Neural cell (in vitro differentiated cells): Measurements from ENCODE around the gene LHB. TPM values are rescaled to one million over a fixed set of nuclear protein-coding genes. Genes with fewer than 3 reads are reported as not detected.
A peak's percentile ranks its signal among the peaks of the same experiment; 100 is the strongest.
"Not testable (repeated sequence)": the region's sequence is repeated elsewhere in the genome, so short reads cannot be mapped to it uniquely, and the experiment has no call there.

Experiments used
- H2AFZ ChIP-seq: fragments of 200-600, 300-800 bp; sonication (generic), shearing (Covaris generic); 2 replicates; pipeline ENCODE4 v1.6.0; 2014; ENCODE audit warnings: low read depth, mild to moderate bottlenecking, antibody characterized with exemption, low read length, moderate library complexity
- H3F3A ChIP-seq: fragments of 200-600 bp; shearing (Covaris generic); 2 replicates; pipeline ENCODE4 v1.6.1; 2016; ENCODE audit warnings: mild to moderate bottlenecking, moderate library complexity, mixed read lengths, antibody characterized with exemption, low read length; ENCODE audit not compliant: insufficient read depth, poor library complexity, severe bottlenecking
- H3K27ac ChIP-seq: fragments of 200-600, 300-800 bp; sonication (generic), shearing (Covaris generic); 2 replicates; pipeline ENCODE4 v1.5.1; 2014; ENCODE audit warnings: mild to moderate bottlenecking, low read length, moderate library complexity
- H3K27me3 ChIP-seq: fragments of 300-800, 200-600 bp; sonication (generic), shearing (Covaris generic); 2 replicates; pipeline ENCODE4 v1.6.0; 2014; ENCODE audit warnings: mild to moderate bottlenecking, low read depth, low read length, moderate library complexity; ENCODE audit not compliant: insufficient read depth
- H3K36me3 ChIP-seq: fragments of 300-800, 200-600 bp; sonication (generic), shearing (Covaris generic); 2 replicates; pipeline ENCODE4 v1.5.1; 2014; ENCODE audit warnings: mild to moderate bottlenecking, antibody characterized with exemption, low read length, moderate library complexity; ENCODE audit not compliant: insufficient read depth
- H3K4me2 ChIP-seq: fragments of 300-800, 200-600 bp; sonication (generic), shearing (Covaris generic); 2 replicates; pipeline ENCODE4 v1.6.0; 2014; ENCODE audit warnings: mild to moderate bottlenecking, low read length
- H3K4me3 ChIP-seq: fragments of 300-800, 200-600 bp; sonication (generic), shearing (Covaris generic); 2 replicates; pipeline ENCODE4 v1.5.1; 2014; ENCODE audit warnings: mild to moderate bottlenecking, low read length, moderate library complexity
- H3K79me2 ChIP-seq: fragments of 200-600 bp; shearing (Covaris generic); replicated peaks from 2 replicates; pipeline ENCODE4 v1.6.0; 2014; ENCODE audit warnings: mild to moderate bottlenecking, low read length, moderate library complexity; ENCODE audit not compliant: insufficient read depth
- H3K9ac ChIP-seq: fragments of 300-800, 200-600 bp; sonication (generic), shearing (Covaris generic); 2 replicates; pipeline ENCODE4 v1.6.1; 2016; ENCODE audit warnings: mild to moderate bottlenecking, low read length, mixed read lengths
- H3K9me2 ChIP-seq: fragments of 200-600 bp; shearing (Covaris generic); 2 replicates; pipeline ENCODE4 v1.6.1; 2016; ENCODE audit warnings: mild to moderate bottlenecking, low read length, mixed read lengths; ENCODE audit not compliant: insufficient read depth
- H3K9me3 ChIP-seq: fragments of 200-600, 300-800 bp; sonication (generic), shearing (Covaris generic); 2 replicates; pipeline ENCODE4 v1.6.1; 2016; ENCODE audit warnings: mild to moderate bottlenecking, mixed run types, low read length, moderate library complexity, mixed read lengths
- H4K20me1 ChIP-seq: fragments of 200-600 bp; shearing (Covaris generic); 2 replicates; pipeline ENCODE4 v1.6.1; 2016; ENCODE audit warnings: mild to moderate bottlenecking, mixed run types; ENCODE audit not compliant: insufficient read depth
- EZH2 ChIP-seq: fragments of 200-600, 300-800 bp; shearing (Covaris generic), sonication (generic); IDR thresholded peaks from 2 replicates; pipeline ENCODE4 v1.6.1; 2014; ENCODE audit warnings: antibody characterized with exemption, low read length, borderline replicate concordance, mild to moderate bottlenecking; ENCODE audit not compliant: insufficient read depth, poor library complexity, severe bottlenecking
- MXI1 ChIP-seq: fragments of 450-650 bp; conservative IDR thresholded peaks from 2 replicates; pipeline ENCODE4 v1.6.1; 2014; ENCODE audit warnings: antibody characterized with exemption, mild to moderate bottlenecking; ENCODE audit not compliant: poor library complexity, severe bottlenecking
- POLR2AphosphoS5 ChIP-seq: IDR thresholded peaks from 2 replicates; pipeline ENCODE4 v1.6.1; 2012
- RAD21 ChIP-seq: fragments of 450-650 bp; conservative IDR thresholded peaks from 2 replicates; pipeline ENCODE4 v1.6.1; 2014; ENCODE audit warnings: antibody characterized with exemption, mild to moderate bottlenecking, moderate library complexity
- SMC3 ChIP-seq: fragments of 450-650 bp; conservative IDR thresholded peaks from 2 replicates; pipeline ENCODE4 v1.6.1; 2014; ENCODE audit warnings: antibody characterized with exemption, mild to moderate bottlenecking, moderate library complexity; ENCODE audit not compliant: poor library complexity
- polyA plus RNA-seq: library from polyadenylated mRNA; depleted of rRNA; stranded (reverse); fragments of >200 nt; gene quantifications from 2 replicates; pipeline ENCODE4 v1.2.3, GENCODE V29; 2014
- TF ChIP-seq, protein P1 (sequence below): fragments of 450-650 bp; IDR thresholded peaks from 2 replicates; pipeline ENCODE4 v1.5.1; 2014; ENCODE audit warnings: antibody characterized with exemption, mild to moderate bottlenecking, moderate library complexity; ENCODE audit not compliant: poor library complexity, severe bottlenecking
- TF ChIP-seq, protein P2 (sequence below): IDR thresholded peaks from 2 replicates; pipeline ENCODE4 v1.6.1; 2012; ENCODE audit warnings: borderline replicate concordance

The LHB gene
- polyA plus RNA-seq, 1 donor from 2014 or later: not detected

DNA sequence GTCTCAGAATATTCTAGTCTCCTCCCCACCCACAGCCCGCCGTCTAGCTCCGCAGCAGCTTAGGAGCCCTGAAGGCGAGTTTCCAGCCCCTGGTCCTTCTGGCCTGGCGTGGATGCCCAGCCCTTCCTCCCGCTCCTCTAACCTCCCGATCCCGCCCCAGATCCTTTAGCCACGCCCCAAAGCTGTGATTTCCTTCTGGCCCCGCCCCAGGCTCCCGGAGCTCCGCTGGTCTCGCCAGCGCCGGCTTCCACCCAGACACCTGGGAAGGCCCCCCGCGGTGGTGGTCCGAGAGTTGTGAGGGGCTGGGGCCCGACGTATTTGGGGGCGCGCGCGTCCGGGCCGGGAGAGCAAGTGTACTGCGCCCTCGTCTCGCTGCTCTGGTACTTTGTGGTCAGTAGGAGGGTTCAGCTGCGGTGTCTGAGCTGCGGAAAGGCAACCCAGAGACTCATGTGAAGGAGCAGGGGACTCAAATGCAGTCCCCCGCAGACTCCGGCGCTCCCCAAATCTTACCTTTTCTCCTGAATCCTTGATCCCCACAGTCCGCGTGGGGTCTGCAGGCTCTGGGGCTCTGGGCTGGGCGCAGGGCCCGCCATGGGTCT lies 40.8 kb upstream of the LHB start, which contains the start of gene CGB7:
TSS of gene CGB7 (minus strand) at position 114 of the 599 bp plus-strand sequence. CDS start 2,374 bp downstream, outside the sequence.
- H3K79me2 ChIP-seq: no peaks in the 10 kb centered on the region
- no peak within 1 kb of the TSS for H3K9ac ChIP-seq
- H2AFZ ChIP-seq: no peak within 1 kb of the TSS

DNA sequence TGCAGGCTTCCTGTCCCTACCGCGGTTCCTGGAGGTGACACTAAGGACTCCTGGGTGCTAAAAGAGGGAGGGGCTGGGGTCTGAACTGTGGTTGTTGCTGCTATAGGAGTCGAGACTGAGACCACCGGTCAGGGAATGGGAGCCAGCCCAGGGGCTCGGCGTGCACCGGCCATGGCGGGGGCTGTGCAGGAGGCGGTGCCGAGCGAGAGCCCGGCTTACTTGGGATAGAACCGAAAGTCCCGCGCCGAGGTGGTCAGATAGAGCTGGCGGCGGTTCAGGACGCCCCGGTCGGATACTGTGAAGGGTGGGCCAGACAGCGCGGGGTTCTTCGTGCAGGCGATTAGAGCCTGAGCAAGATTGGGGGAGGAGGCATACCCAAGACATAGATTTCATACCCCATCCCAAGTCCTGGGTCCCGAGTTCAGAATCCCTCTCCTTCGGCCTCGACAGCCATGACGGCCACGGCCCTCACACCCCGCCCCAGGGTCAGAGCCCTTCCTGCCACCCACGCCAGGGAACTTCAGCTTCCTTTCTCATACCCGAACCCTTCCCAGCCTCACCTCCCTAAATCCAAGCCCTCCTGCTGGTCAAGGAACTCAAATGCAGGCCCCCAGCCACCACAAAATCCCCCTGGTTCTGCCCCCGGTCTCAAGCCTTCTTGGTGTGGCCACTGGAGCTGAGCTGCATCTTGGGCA lies 40.2 kb upstream of the LHB start:
- H3K79me2 ChIP-seq, H3K4me2 ChIP-seq, H2AFZ ChIP-seq, H4K20me1 ChIP-seq, H3K9me3 ChIP-seq, H3K27ac ChIP-seq, H3K9me2 ChIP-seq, H3F3A ChIP-seq, H3K9ac ChIP-seq, H3K36me3 ChIP-seq: not testable (repeated sequence)
- H3K4me3 ChIP-seq: peak overlapping the region; percentile 58
- peaks cover 32% of the 10 kb centered on the region for H3K27me3 ChIP-seq

More for the DNA sequence above, 40.8 kb upstream of the LHB start, which contains the start of gene CGB7:
- Histone ChIP-seq H3K9me3 (no peaks in the 10 kb centered on the region), H3K4me3 (peak within 1 kb of the TSS; percentile 58), H3K27me3 (peaks cover 32% of the 10 kb centered on the region), H3K9me2 (no peaks in the 10 kb centered on the region), H3K36me3 (no peaks in the 10 kb centered on the region), H4K20me1 (no peaks in the 10 kb centered on the region), H3K27ac (no peak within 1 kb of the TSS), H3F3A (no peaks in the 10 kb centered on the region), H3K4me2 (no peak within 1 kb of the TSS)
- TF ChIP-seq POLR2AphosphoS5 (no peak), MXI1 (no peak), RAD21 (no peak), EZH2 (no peak), SMC3 (no peak)
- TF ChIP-seq, protein P1, sequence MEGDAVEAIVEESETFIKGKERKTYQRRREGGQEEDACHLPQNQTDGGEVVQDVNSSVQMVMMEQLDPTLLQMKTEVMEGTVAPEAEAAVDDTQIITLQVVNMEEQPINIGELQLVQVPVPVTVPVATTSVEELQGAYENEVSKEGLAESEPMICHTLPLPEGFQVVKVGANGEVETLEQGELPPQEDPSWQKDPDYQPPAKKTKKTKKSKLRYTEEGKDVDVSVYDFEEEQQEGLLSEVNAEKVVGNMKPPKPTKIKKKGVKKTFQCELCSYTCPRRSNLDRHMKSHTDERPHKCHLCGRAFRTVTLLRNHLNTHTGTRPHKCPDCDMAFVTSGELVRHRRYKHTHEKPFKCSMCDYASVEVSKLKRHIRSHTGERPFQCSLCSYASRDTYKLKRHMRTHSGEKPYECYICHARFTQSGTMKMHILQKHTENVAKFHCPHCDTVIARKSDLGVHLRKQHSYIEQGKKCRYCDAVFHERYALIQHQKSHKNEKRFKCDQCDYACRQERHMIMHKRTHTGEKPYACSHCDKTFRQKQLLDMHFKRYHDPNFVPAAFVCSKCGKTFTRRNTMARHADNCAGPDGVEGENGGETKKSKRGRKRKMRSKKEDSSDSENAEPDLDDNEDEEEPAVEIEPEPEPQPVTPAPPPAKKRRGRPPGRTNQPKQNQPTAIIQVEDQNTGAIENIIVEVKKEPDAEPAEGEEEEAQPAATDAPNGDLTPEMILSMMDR: no peak
- TF ChIP-seq, protein P2, sequence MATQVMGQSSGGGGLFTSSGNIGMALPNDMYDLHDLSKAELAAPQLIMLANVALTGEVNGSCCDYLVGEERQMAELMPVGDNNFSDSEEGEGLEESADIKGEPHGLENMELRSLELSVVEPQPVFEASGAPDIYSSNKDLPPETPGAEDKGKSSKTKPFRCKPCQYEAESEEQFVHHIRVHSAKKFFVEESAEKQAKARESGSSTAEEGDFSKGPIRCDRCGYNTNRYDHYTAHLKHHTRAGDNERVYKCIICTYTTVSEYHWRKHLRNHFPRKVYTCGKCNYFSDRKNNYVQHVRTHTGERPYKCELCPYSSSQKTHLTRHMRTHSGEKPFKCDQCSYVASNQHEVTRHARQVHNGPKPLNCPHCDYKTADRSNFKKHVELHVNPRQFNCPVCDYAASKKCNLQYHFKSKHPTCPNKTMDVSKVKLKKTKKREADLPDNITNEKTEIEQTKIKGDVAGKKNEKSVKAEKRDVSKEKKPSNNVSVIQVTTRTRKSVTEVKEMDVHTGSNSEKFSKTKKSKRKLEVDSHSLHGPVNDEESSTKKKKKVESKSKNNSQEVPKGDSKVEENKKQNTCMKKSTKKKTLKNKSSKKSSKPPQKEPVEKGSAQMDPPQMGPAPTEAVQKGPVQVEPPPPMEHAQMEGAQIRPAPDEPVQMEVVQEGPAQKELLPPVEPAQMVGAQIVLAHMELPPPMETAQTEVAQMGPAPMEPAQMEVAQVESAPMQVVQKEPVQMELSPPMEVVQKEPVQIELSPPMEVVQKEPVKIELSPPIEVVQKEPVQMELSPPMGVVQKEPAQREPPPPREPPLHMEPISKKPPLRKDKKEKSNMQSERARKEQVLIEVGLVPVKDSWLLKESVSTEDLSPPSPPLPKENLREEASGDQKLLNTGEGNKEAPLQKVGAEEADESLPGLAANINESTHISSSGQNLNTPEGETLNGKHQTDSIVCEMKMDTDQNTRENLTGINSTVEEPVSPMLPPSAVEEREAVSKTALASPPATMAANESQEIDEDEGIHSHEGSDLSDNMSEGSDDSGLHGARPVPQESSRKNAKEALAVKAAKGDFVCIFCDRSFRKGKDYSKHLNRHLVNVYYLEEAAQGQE: no peak
